ENCODE measurements around the gene ZFYVE28. TPM values are rescaled to one million over a fixed set of nuclear protein-coding genes. Genes with fewer than 3 reads are reported as not detected.

The ZFYVE28 gene
- polyA plus RNA-seq, 1 of the 3 experiments (the other 2 are of a cell fraction), result 3.2 TPM

GRCh38 chr4:2434420-2434819 lies 16.0 kb upstream of the ZFYVE28 start:
- TF ChIP-seq RCOR1 (IDR thresholded peaks at IDR 0.05; ENCODE audit: low read length) (no peak), EP300 (IDR thresholded peaks at IDR 0.05; ENCODE audit: borderline replicate concordance in 1 of 2, low read depth in 1 of 2, low read length in 1 of 2) (no peak), TAF1 (IDR thresholded peaks at IDR 0.05; ENCODE audit: borderline replicate concordance, low read depth, low read length) (no peak), SIN3A (IDR thresholded peaks at IDR 0.05; ENCODE audit: borderline replicate concordance, low read depth, low read length) (no peak), GABPA (IDR thresholded peaks at IDR 0.05; ENCODE audit: low read depth) (no peak), IRF3 (IDR thresholded peaks at IDR 0.05; ENCODE audit: low read depth, low read length) (no peak), PBX3 (IDR thresholded peaks at IDR 0.05) (no peak)
- CTCF ChIA-PET, result interaction anchor here (1.0 to 1.1 kb wide), 2 partner anchors 18 to 214 kb away, joined by 3 read pairs; no protein-coding TSS in a partner anchor
- no peaks in the 10 kb centered on the region for H3K79me2 ChIP-seq (ENCODE audit: insufficient read depth)
- DNase-seq, result no peak
- no peak overlapping the region for H3K4me2 ChIP-seq
- H3K36me3 ChIP-seq (replicated peaks in 1 of 2; ENCODE audit: control insufficient read depth in 1 of 2, insufficient read depth in 2 of 2, low read length in 1 of 2), result no peaks in the 10 kb centered on the region
- no peak overlapping the region for H3K4me3 ChIP-seq (ENCODE audit: low read depth in 2 of 2, low read length in 1 of 2)
- no peaks in the 10 kb centered on the region for H3F3A ChIP-seq (replicated peaks; ENCODE audit: insufficient read depth)
- H2AFZ ChIP-seq (ENCODE audit: low read depth), result no peak overlapping the region
- no peaks in the 10 kb centered on the region for H3K9me3 ChIP-seq
- H3K27me3 ChIP-seq (ENCODE audit: insufficient read depth), result no peaks in the 10 kb centered on the region
- no peaks in the 10 kb centered on the region for H4K20me1 ChIP-seq (ENCODE audit: insufficient read depth)
- H3K9me2 ChIP-seq, result no peaks in the 10 kb centered on the region
- 74% methylated on average over 6 of the region's 9 CpGs for WGBS (ENCODE audit: low lambda C conversion rate)
- peaks cover 6 to 11% of the 10 kb centered on the region in 2 experiments; a peak in 1 of 4 replicates for H3K4me1 ChIP-seq (ENCODE audit: control insufficient read depth in 1 of 2, insufficient read depth in 2 of 2, low read depth in 1 of 2, low read length in 1 of 2)
- no peak overlapping the region for H3K27ac ChIP-seq (ENCODE audit: low read depth in 2 of 2, low read length in 1 of 2)
- H3K9ac ChIP-seq, result no peak overlapping the region
- POLR2A ChIA-PET, result no interaction called here

GRCh38 chr4:2433609-2434350 lies 15.3 kb upstream of the ZFYVE28 start:
- ChIA-PET POLR2A (no interaction called here), CTCF (interaction anchor here (1.0 to 1.1 kb wide), 2 partner anchors 17 to 213 kb away, joined by 3 read pairs; no protein-coding TSS in a partner anchor)
- no peaks in the 10 kb centered on the region for H4K20me1 ChIP-seq (ENCODE audit: insufficient read depth)
- no peak overlapping the region for H3K4me3 ChIP-seq (ENCODE audit: low read depth in 2 of 2, low read length in 1 of 2)
- no peaks in the 10 kb centered on the region for H3F3A ChIP-seq (replicated peaks; ENCODE audit: insufficient read depth)
- WGBS (ENCODE audit: low lambda C conversion rate), result 92% methylated on average over 27 of the region's 29 CpGs
- H3K4me2 ChIP-seq, result peak overlapping the region; percentile 33; the same call in 1 of the 2 replicates
- no peaks in the 10 kb centered on the region for H3K9me2 ChIP-seq
- no peaks in the 10 kb centered on the region for H3K27me3 ChIP-seq (ENCODE audit: insufficient read depth)
- no peak overlapping the region for H3K27ac ChIP-seq (ENCODE audit: low read depth in 2 of 2, low read length in 1 of 2)
- peaks cover 6 to 11% of the 10 kb centered on the region in 2 experiments; a peak in 1 of 4 replicates for H3K4me1 ChIP-seq (ENCODE audit: control insufficient read depth in 1 of 2, insufficient read depth in 2 of 2, low read depth in 1 of 2, low read length in 1 of 2)
- no peaks in the 10 kb centered on the region for H3K79me2 ChIP-seq (ENCODE audit: insufficient read depth)
- DNase-seq, result no peak
- TF ChIP-seq EP300 (IDR thresholded peaks at IDR 0.05; ENCODE audit: borderline replicate concordance in 1 of 2, low read depth in 1 of 2, low read length in 1 of 2) (no peak), GABPA (IDR thresholded peaks at IDR 0.05; ENCODE audit: low read depth) (no peak), USF2 (IDR thresholded peaks at IDR 0.05; ENCODE audit: borderline replicate concordance, low read depth, low read length) (no peak), RCOR1 (IDR thresholded peaks at IDR 0.05; ENCODE audit: low read length) (no peak), RFX5 (IDR thresholded peaks at IDR 0.05; ENCODE audit: low read length) (no peak), JUND (IDR thresholded peaks at IDR 0.05) (no peak), EZH2phosphoT487 (IDR thresholded peaks at IDR 0.05; ENCODE audit: borderline replicate concordance, low read depth) (no peak), FOXJ3 (CRISPR knock-in tag; IDR thresholded peaks at IDR 0.05) (no peak), FOXM1 (IDR thresholded peaks at IDR 0.05; ENCODE audit: low read depth) (no peak)
- TF ChIP-seq, protein P1, sequence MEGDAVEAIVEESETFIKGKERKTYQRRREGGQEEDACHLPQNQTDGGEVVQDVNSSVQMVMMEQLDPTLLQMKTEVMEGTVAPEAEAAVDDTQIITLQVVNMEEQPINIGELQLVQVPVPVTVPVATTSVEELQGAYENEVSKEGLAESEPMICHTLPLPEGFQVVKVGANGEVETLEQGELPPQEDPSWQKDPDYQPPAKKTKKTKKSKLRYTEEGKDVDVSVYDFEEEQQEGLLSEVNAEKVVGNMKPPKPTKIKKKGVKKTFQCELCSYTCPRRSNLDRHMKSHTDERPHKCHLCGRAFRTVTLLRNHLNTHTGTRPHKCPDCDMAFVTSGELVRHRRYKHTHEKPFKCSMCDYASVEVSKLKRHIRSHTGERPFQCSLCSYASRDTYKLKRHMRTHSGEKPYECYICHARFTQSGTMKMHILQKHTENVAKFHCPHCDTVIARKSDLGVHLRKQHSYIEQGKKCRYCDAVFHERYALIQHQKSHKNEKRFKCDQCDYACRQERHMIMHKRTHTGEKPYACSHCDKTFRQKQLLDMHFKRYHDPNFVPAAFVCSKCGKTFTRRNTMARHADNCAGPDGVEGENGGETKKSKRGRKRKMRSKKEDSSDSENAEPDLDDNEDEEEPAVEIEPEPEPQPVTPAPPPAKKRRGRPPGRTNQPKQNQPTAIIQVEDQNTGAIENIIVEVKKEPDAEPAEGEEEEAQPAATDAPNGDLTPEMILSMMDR (IDR thresholded peaks at IDR 0.05), result no peak
- TF ChIP-seq, protein P2, sequence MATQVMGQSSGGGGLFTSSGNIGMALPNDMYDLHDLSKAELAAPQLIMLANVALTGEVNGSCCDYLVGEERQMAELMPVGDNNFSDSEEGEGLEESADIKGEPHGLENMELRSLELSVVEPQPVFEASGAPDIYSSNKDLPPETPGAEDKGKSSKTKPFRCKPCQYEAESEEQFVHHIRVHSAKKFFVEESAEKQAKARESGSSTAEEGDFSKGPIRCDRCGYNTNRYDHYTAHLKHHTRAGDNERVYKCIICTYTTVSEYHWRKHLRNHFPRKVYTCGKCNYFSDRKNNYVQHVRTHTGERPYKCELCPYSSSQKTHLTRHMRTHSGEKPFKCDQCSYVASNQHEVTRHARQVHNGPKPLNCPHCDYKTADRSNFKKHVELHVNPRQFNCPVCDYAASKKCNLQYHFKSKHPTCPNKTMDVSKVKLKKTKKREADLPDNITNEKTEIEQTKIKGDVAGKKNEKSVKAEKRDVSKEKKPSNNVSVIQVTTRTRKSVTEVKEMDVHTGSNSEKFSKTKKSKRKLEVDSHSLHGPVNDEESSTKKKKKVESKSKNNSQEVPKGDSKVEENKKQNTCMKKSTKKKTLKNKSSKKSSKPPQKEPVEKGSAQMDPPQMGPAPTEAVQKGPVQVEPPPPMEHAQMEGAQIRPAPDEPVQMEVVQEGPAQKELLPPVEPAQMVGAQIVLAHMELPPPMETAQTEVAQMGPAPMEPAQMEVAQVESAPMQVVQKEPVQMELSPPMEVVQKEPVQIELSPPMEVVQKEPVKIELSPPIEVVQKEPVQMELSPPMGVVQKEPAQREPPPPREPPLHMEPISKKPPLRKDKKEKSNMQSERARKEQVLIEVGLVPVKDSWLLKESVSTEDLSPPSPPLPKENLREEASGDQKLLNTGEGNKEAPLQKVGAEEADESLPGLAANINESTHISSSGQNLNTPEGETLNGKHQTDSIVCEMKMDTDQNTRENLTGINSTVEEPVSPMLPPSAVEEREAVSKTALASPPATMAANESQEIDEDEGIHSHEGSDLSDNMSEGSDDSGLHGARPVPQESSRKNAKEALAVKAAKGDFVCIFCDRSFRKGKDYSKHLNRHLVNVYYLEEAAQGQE (IDR thresholded peaks at IDR 0.05; ENCODE audit: low read depth, low read length), result no peak
- no peaks in the 10 kb centered on the region for H3K36me3 ChIP-seq (replicated peaks in 1 of 2; ENCODE audit: control insufficient read depth in 1 of 2, insufficient read depth in 2 of 2, low read length in 1 of 2)
- H2AFZ ChIP-seq (ENCODE audit: low read depth), result no peak overlapping the region; the same call in 1 of the 2 replicates
- H3K9me3 ChIP-seq, result no peaks in the 10 kb centered on the region
- no peak overlapping the region for H3K9ac ChIP-seq

Measured in SK-N-SH (cell line).